ENCODE measurements around the gene TSC22D2.

- TF ChIP-seq CTCF (IDR thresholded peaks at IDR 0.05; ENCODE audit: extremely low read depth in 1 of 2, insufficient read depth in 1 of 2, low read depth in 1 of 2, low read length in 2 of 2) (no peak), POLR2AphosphoS5 (IDR thresholded peaks at IDR 0.05; ENCODE audit: insufficient read depth, low read depth, low read length) (no peak), FOS (IDR thresholded peaks at IDR 0.05; ENCODE audit: borderline replicate concordance, insufficient read depth, low read length) (no peak)
- TF ChIP-seq, protein P1, sequence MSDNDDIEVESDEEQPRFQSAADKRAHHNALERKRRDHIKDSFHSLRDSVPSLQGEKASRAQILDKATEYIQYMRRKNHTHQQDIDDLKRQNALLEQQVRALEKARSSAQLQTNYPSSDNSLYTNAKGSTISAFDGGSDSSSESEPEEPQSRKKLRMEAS (IDR thresholded peaks at IDR 0.05; ENCODE audit: insufficient read depth, insufficient read length), result no peak
Measured at GRCh38 chr3:150447084-150447483, 39.0 kb downstream of the TSC22D2 start.

Measured in endothelial cell of umbilical vein (primary cell).